GM12872 (cell line): ENCODE measurements around the gene LBR.

Experiments used
- TF ChIP-seq, protein P1 (sequence below): IDR thresholded peaks from 3 replicates; pipeline ENCODE4 v1.5.1; 2011; ENCODE audit warnings: low read depth, mild to moderate bottlenecking, low read length, moderate library complexity; ENCODE audit not compliant: insufficient read depth

The LBR gene

DNA sequence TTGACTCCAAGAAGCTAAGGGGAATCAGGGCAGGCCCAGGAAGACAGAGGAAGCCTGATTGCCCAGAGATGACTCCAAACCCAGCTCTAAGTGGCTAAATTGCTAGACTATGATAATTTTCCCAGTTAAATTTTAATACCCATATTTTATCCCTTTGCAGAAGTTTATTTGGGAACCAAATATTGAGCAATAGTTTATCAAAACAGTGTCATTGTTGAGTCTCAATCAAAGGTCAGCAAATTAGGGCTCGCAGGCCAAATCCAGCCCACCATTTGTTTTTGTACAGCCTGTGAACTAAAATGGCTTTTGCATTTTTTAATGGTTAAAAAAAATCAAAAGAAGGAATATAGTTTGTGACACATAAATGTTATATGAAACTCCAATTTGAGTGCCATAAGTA, 47.1 kb downstream of the LBR start:
- TF ChIP-seq, protein P1, sequence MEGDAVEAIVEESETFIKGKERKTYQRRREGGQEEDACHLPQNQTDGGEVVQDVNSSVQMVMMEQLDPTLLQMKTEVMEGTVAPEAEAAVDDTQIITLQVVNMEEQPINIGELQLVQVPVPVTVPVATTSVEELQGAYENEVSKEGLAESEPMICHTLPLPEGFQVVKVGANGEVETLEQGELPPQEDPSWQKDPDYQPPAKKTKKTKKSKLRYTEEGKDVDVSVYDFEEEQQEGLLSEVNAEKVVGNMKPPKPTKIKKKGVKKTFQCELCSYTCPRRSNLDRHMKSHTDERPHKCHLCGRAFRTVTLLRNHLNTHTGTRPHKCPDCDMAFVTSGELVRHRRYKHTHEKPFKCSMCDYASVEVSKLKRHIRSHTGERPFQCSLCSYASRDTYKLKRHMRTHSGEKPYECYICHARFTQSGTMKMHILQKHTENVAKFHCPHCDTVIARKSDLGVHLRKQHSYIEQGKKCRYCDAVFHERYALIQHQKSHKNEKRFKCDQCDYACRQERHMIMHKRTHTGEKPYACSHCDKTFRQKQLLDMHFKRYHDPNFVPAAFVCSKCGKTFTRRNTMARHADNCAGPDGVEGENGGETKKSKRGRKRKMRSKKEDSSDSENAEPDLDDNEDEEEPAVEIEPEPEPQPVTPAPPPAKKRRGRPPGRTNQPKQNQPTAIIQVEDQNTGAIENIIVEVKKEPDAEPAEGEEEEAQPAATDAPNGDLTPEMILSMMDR, result no peak

DNA sequence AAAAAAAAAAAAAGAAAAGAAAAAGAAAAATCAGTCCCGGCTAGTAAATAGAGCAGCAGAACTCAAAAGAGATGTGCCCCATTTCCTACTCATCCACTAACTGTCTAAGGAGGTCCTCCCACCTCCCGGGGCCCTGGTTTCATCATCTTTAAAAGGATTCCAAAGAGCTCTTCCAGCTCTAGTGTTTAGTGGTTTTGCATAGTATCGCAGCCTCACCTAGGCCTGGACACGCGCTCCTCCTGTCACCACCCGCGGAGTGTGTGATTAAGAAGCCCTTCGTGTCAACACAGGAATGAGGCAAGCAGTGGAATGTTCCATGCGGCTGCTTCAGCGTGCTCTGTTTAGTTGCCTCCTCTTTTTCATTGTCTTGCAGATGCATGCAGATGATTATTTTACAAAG, 49.0 kb downstream of the LBR start:
- TF ChIP-seq, protein P1, result no peak

DNA sequence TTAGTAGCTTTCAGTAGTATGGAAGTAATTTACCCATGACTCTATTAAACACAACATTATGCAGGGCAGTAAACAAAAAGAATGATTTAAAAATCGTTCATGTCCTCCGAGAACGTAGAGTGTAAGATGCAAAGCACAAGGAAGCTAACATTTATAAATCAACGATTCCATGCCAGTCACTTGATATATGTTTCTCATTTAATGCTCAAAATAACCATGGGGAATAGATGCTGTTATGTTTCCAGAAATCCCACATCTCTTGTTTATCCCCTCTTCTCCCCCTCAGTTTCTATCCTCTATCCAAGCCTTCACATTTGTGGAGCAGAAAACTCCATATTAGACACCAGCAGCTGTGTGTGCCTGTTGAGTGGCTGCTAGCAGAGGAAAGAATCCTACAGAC, 52.8 kb downstream of the LBR start:
- TF ChIP-seq, protein P1, result no peak

DNA sequence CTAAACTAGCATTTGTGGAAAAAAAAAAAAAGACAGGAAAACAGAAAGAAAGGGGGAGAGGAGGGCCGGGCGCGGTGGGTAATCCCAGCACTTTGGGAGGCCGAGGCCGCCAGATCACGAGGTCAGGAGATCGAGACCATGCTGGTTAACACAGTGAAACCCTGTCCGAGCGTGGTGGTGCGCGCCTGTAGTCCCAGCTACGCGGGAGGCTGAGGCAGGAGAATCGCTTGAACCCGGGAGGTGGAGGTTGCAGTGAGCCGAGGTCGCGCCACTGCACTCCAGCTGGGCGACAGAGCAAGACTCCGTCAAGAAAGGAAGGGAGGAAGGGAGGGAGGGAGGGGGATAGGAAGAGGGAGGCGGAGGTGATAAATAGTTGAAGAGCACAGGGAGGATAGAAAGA, 54.7 kb downstream of the LBR start:
- TF ChIP-seq, protein P1, result no peak

DNA sequence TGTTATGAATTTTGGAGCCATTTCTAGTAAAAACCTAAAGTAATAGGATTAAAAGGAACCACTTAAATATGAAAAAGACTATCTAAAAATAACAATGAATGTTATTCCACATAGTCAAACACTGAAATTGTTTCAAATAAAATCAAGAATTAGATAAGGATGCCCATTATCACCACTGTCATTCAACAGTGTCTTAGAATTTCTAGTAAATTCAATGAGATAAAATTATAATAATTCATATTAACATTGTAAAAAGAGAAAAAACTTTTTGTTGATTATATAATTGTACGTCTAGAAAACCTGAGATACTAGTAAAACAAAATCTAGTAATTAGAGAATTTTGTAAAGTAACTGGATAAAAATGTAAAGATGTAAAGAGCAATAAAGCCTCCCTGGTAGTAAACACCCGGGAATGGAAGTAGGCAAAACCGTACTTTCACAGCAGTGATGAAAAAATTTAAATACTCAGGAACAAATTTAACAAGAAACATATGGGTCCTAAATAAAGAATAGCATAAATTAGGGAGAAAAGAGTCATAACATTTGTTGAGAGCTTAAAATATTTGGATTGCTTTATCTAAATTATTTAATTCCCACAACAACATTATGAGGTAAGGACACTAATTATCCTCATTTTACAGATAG, 56.4 kb downstream of the LBR start:
- TF ChIP-seq, protein P1, result no peak

DNA sequence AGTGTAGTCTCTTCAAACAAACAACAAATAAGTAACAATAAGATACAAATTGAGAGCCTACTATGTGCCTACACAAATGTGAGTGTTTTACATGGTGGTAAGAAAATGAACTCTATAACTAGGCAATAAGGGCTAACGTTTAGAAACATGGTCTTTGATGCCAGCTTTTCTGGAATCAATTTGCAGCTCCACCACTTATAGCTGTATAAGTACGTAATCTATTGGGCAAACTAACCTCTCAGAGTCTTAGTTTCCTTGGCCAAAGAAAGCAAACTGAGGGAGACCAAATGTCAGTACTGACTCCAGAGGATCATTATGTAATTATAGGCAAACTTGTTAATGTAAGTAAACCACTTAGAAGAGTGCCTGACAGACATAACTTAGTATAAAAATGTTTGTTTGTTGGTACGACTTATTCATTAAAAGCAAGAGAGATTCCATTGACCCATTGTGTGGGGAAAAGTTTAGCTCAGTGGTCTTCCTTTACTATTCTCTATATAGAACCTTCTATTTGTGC, 59.7 kb downstream of the LBR start:
- TF ChIP-seq, protein P1, result no peak

DNA sequence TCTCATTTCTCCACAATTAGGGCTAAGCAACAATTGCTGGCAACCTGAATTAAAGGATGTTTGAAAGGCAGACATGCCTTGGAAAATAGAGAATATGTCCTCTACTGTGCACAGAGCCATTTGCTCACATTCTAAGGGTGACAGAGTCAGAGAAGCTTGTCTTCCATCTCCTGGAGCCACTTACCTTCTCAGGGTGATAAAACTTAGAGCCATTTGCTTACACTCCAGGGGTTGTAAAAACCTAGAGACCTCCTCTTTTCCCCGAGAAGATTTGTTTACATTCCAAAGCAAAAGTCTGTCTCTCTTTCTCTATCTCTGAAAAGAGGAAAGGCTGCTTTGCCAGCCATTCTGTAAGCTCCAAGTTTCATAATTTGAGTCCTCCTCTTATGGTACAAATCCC, 61.3 kb downstream of the LBR start:
- TF ChIP-seq, protein P1, result no peak

DNA sequence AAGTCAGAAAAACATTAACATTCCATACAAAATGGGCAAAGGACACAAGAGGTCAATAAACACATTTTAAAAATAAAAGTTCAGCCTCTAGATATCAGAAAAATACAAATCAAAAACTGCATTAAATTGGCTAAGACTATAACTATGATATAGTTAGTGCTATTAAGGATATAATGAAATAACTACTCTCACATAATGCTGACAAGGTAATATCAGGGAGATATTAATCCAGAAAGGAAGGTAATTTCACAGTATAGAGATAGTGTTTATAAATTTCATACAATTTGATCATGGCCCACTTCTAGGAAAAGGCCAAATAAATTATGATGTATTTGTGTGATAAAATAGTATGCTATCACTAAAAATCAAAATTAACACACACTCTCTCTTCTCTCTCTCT, 61.8 kb downstream of the LBR start:
- TF ChIP-seq, protein P1, result no peak
